Measurements from ENCODE around the gene LRMDA. TPM values are rescaled to one million over a fixed set of nuclear protein-coding genes. Genes with fewer than 3 reads are reported as not detected.

The LRMDA gene
- total RNA-seq, 1 experiment from 2014 or later = 4.8 TPM

GRCh38 chr10:76296957-76297356 is 865.5 kb downstream of the LRMDA start:
- no TSS peak for BruUV-seq (replicated peaks)
- Histone ChIP-seq H3K4me1 (ENCODE audit: control insufficient read depth in 1 of 2, insufficient read depth in 2 of 2, low read length in 2 of 2) (no peaks in the 10 kb centered on the region), H3K9me3 (ENCODE audit: control insufficient read depth in 1 of 2, insufficient read depth in 1 of 2, low read depth in 1 of 2, low read length in 2 of 2) (no peaks in the 10 kb centered on the region), H3K79me2 (ENCODE audit: insufficient read depth, low read length) (no peaks in the 10 kb centered on the region), H2AFZ (ENCODE audit: low read depth, low read length, poor library complexity, severe bottlenecking) (no peak overlapping the region), H4K20me1 (ENCODE audit: insufficient read depth) (no peaks in the 10 kb centered on the region), H3K4me3 (replicated peaks in 1 of 2; ENCODE audit: low read depth in 1 of 2, low read length in 2 of 2) (no peak overlapping the region), H3K4me2 (ENCODE audit: low read length) (no peak overlapping the region), H3K9ac (ENCODE audit: low read length) (no peak overlapping the region), H3K9me2 (ENCODE audit: insufficient read depth) (no peaks in the 10 kb centered on the region), H3K36me3 (ENCODE audit: control insufficient read depth in 1 of 2, insufficient read depth in 2 of 2, low read length in 2 of 2) (no peaks in the 10 kb centered on the region), H3K27ac (ENCODE audit: low read depth, low read length) (no peak overlapping the region), H3K27me3 (ENCODE audit: insufficient read depth, low read length) (no peaks in the 10 kb centered on the region)
- DNase-seq (ENCODE audit: low read depth, low spot score) (no peak), ATAC-seq (no peak)
- RAD21 ChIA-PET (ENCODE audit: low non-redundant PET in 1 of 2, low total read pairs in 2 of 2, uncharacterized antibody in 2 of 2, unreplicated experiment in 2 of 2) = no interaction called here
- intact Hi-C loops (cut with micrococcal nuclease) = no loop called here
- POLR2A ChIA-PET = no interaction called here
- no peak for TF ChIP-seq CBX3 (IDR thresholded peaks at IDR 0.05; ENCODE audit: low read depth)
- TF ChIP-seq POLR2A (IDR thresholded peaks at IDR 0.05; ENCODE audit: borderline replicate concordance, extremely low read depth, insufficient read depth, insufficient read length) = no peak
- no peak for TF ChIP-seq ZNF274 (IDR thresholded peaks at IDR 0.05; ENCODE audit: low read depth, low read length)
- TF ChIP-seq, protein P1, sequence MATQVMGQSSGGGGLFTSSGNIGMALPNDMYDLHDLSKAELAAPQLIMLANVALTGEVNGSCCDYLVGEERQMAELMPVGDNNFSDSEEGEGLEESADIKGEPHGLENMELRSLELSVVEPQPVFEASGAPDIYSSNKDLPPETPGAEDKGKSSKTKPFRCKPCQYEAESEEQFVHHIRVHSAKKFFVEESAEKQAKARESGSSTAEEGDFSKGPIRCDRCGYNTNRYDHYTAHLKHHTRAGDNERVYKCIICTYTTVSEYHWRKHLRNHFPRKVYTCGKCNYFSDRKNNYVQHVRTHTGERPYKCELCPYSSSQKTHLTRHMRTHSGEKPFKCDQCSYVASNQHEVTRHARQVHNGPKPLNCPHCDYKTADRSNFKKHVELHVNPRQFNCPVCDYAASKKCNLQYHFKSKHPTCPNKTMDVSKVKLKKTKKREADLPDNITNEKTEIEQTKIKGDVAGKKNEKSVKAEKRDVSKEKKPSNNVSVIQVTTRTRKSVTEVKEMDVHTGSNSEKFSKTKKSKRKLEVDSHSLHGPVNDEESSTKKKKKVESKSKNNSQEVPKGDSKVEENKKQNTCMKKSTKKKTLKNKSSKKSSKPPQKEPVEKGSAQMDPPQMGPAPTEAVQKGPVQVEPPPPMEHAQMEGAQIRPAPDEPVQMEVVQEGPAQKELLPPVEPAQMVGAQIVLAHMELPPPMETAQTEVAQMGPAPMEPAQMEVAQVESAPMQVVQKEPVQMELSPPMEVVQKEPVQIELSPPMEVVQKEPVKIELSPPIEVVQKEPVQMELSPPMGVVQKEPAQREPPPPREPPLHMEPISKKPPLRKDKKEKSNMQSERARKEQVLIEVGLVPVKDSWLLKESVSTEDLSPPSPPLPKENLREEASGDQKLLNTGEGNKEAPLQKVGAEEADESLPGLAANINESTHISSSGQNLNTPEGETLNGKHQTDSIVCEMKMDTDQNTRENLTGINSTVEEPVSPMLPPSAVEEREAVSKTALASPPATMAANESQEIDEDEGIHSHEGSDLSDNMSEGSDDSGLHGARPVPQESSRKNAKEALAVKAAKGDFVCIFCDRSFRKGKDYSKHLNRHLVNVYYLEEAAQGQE (IDR thresholded peaks at IDR 0.05; ENCODE audit: low read depth) = no peak
- TF ChIP-seq ATF3 (IDR thresholded peaks at IDR 0.05) = no peak
- CTCF ChIA-PET = interaction anchor here (1.1 kb wide), 1 partner anchor 16 kb away, joined by 3 read pairs; no protein-coding TSS in a partner anchor

GRCh38 chr10:76297358-76297757 is 865.9 kb downstream of the LRMDA start:
- no peak overlapping the region for H2AFZ ChIP-seq (ENCODE audit: low read depth, low read length, poor library complexity, severe bottlenecking)
- intact Hi-C loops (cut with micrococcal nuclease) = no loop called here
- H3K9ac ChIP-seq (ENCODE audit: low read length) = no peak overlapping the region
- no peaks in the 10 kb centered on the region for H3K27me3 ChIP-seq (ENCODE audit: insufficient read depth, low read length)
- ChIA-PET CTCF (interaction anchor here (1.1 kb wide), 1 partner anchor 15 kb away, joined by 3 read pairs; no protein-coding TSS in a partner anchor), RAD21 (ENCODE audit: low non-redundant PET in 1 of 2, low total read pairs in 2 of 2, uncharacterized antibody in 2 of 2, unreplicated experiment in 2 of 2) (no interaction called here), POLR2A (no interaction called here)
- no peaks in the 10 kb centered on the region for H3K9me3 ChIP-seq (ENCODE audit: control insufficient read depth in 1 of 2, insufficient read depth in 1 of 2, low read depth in 1 of 2, low read length in 2 of 2)
- DNase-seq (ENCODE audit: low read depth, low spot score) (no peak), ATAC-seq (no peak)
- BruUV-seq (replicated peaks) = no TSS peak
- TF ChIP-seq ELF1 (IDR thresholded peaks at IDR 0.05; ENCODE audit: borderline replicate concordance, low read depth) = no peak
- TF ChIP-seq CEBPB (IDR thresholded peaks at IDR 0.05; ENCODE audit: low read depth) = no peak
- no peak for TF ChIP-seq POLR2AphosphoS5 (IDR thresholded peaks at IDR 0.05; ENCODE audit: low read depth, low read length)
- TF ChIP-seq ZBTB33 (IDR thresholded peaks at IDR 0.05; ENCODE audit: extremely low read depth, insufficient replicate concordance, low read length) = no peak
- no peak for TF ChIP-seq SRF (IDR thresholded peaks at IDR 0.05; ENCODE audit: low read depth)
- no peak for TF ChIP-seq ATF3 (IDR thresholded peaks at IDR 0.05)
- no peak for TF ChIP-seq CBX3 (IDR thresholded peaks at IDR 0.05; ENCODE audit: low read depth)
- no peak for TF ChIP-seq EZH2phosphoT487 (IDR thresholded peaks at IDR 0.05; ENCODE audit: borderline replicate concordance)
- TF ChIP-seq FOSL1 (IDR thresholded peaks at IDR 0.05; ENCODE audit: low read depth) = no peak
- TF ChIP-seq EGR1 (IDR thresholded peaks at IDR 0.05; ENCODE audit: low read depth) = no peak
- H3K4me1 ChIP-seq (ENCODE audit: control insufficient read depth in 1 of 2, insufficient read depth in 2 of 2, low read length in 2 of 2) = no peaks in the 10 kb centered on the region
- no peaks in the 10 kb centered on the region for H3K36me3 ChIP-seq (ENCODE audit: control insufficient read depth in 1 of 2, insufficient read depth in 2 of 2, low read length in 2 of 2)
- no peak overlapping the region for H3K4me2 ChIP-seq (ENCODE audit: low read length)
- no peaks in the 10 kb centered on the region for H4K20me1 ChIP-seq (ENCODE audit: insufficient read depth)
- H3K4me3 ChIP-seq (replicated peaks in 1 of 2; ENCODE audit: low read depth in 1 of 2, low read length in 2 of 2) = no peak overlapping the region
- H3K27ac ChIP-seq (ENCODE audit: low read depth, low read length) = no peak overlapping the region
- H3K79me2 ChIP-seq (ENCODE audit: insufficient read depth, low read length) = no peaks in the 10 kb centered on the region
- no peaks in the 10 kb centered on the region for H3K9me2 ChIP-seq (ENCODE audit: insufficient read depth)

All from HCT116 (cell line).